Stimulated activated CD4-positive, alpha-beta T cell treated with anti-CD3 and anti-CD28 coated beads, TNF-alpha, amount 100 ng/mL, for 24 hours (primary cell): ENCODE results near the gene SMYD3.
"Not testable (repeated sequence)": the region's sequence is repeated elsewhere in the genome, so short reads cannot be mapped to it uniquely, and the experiment has no call there.

ENCODE experiments used
- DNase-seq, 3 experiments: peaks; one replicate each; pipeline ENCODE4 v3.0.0-alpha.2; 2020; ENCODE audit warnings: low read depth in 3 of 3

The SMYD3 gene

DNA sequence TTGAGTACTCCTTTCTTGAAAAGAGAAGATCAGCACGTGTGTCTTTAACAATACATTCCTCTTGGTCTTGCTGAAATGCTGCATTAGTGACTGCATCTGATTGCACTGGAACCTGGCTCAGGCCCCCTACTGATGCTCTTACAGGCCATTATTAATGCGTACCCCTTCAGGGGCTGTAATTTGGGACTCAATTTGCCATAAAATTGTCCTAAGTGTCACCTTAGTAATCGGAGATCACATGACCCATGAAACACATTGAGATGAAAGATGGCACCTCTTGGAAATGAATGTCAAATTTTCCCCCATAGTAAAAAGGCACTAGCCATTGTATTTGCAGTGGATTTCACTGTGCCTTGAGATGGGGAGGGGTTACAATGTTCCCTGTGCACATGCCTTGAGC is 789.0 kb downstream of the SMYD3 start:
- DNase-seq: no peak

DNA sequence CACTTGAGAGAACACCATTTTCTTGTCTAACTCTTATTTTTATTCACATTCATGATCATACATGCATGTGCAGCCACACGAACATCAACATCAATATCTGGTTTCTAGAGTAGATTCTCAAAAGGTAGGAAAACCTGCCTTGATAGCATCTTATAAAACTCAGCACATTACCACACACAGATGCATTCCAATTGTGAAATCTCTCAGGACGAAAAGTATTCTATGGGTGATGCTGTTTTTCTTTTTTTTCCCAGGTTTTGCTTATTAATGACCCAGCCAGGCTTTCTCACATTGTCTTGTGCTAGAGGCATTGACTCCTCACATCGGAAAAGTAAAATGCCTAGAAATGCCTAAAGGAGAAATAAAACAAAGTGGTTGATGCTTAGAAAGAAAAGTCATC is 789.5 kb downstream of the SMYD3 start:
- no peak for DNase-seq

DNA sequence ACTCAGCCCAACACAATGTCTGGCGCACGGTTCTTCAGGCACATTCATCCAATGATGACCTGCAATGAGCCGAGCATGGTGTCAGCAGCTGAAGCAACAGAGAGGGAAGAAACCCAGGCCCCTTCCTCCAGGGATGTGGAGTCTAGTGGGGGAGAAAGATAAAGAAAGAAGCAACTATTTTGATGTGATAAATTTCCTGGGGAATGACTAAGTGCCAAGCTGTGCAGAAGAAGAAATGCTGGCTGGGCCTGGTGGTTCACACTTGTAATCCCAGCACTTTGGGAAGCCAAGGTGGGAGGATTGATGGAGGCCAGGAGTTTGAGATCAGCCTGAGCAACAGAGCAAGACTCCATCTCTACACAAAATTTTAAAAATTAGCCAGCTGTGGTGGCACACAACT is 790.5 kb downstream of the SMYD3 start:
- DNase-seq: no peak

DNA sequence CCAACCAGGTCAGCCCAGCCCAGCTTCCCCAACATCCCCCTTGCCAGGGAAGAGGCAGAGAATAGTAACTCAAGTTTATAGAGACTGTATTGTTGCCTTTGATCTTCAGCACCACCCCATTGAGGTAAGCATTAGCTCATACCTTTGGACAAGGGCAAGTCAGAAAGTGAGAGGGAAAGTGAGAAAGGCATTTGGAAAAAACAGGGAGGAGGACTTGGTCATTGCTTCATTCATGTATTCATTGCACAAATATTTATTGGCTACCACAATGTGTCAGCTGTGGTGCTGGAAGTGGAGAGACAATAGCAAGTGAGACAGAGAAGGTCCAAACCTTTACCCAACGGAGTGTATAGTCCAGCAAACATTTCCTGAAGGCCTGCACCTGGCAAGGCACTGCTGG is 791.1 kb downstream of the SMYD3 start:
- no peak for DNase-seq

DNA sequence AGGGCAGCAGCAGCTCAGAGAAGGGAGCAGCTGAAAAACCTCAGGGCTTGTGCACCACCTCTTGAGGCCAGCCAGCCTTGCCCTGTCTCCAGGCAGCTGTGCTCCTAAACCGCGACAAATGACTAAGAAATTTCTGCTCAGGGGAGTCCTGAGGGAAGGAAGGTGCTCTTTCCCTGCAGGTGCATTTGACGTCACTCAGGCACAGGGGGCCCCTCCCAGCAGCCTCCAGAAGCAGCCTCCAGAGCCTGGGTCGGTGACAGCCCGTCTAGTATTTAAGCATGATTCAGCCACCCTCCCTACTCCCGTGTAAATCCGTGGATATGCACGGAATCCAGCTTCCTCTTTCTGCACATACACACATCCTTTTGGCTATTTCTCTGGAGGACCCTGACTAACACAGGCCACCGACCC is 791.8 kb downstream of the SMYD3 start:
- no peak for DNase-seq

DNA sequence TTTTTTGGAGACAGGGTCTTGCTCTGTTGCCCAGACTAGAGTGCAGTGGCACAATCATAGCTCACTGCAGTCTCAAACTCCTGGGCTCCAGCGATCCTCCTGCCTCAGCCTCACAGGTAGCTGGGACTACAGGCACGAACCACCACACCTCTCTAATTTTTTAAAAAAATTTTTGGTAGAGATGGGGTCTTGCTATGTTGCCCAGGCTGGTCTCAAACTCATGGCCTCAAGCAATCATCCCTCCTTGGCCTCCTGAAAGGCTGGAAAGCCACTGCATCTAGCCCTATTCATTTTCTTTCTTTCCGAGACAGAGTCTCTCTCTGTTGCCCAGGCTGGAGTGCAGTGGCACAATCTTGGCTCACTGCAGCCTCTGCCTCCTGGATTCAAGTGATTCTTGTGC is 793.1 kb downstream of the SMYD3 start:
- not testable (repeated sequence) for DNase-seq

DNA sequence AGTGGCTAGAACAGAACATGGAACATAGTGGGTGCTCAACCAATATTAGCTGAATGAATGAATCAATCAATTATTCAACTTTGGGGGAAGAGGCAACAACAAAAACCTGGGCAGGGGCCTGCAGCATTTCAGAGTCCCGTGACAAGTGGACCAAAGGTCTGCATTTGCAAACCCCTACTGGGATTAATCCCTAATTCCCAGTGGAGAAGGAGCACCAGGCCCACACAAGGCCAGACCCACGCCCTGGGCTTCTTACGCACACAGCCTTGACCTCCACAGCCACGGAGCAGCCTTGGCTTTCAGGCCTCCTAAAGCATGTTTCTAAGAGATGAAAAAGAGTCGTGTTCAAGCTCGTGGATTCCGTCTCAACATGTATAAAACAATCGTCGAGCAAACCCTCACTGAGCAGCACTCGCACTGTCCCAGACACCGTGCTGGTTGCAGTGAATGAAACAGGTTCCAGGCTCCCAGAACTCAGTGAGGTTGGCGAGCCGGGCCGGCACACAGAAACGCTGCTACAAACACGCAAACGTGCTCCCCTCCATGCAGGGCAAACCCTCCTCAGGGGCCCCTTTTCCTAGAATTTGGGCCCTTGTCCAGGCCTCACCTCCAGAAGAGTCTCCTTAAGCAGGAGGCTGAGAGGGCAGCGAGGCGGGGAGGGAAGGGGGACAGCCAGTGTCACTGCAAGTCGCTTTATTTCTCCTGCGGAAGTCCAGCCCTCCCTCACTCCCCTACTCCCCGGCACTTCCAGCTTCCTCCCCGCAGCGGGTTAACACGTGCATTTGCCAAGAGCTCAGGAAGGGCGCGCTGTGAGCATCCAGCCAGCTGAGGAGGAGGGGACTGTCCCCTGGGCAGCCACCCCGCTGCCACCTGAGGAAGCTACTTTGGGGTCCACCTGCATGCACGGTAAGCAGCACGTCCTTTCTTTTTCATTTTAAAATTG is 795.8 kb downstream of the SMYD3 start:
- DNase-seq: no peak

DNA sequence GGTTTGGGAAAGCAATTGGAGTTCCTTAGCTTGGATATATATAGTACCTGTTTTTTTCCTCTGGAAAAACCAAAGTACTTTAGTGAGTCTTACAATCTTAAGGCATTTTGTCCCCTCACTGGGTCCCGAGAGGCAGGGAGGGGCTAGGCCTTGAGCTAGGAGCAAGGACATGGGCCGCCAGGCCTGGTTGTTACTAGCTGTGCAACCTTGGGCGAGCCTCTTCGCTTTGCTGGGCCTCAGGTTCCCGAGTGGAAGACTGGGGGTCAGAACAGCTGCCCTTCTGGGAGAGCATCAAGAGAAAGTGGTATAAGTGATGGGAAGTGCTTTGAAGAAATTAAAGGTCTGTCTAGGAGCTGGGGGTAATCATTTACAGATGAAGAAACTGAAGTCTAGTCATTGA is 799.1 kb downstream of the SMYD3 start:
- no peak for DNase-seq

DNA sequence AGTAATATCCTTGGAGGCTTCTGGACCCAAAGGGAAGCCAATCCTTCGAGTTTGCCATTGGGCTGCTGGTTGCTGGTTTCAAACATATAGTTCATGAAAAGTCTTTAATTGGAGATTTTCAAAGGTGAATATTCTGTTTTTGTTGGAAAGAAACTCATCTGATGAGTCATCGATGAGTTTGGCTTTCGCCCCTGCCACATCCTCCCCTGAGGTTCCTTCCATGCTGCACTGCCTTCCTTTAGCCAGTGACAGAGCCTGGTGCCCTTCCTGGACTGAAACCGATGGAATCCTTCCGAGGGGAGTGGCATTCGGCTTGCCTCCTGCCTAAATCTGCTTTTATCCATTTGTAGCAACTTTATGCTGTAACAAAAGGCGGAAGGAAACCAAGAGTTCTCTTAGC is 802.3 kb downstream of the SMYD3 start:
- DNase-seq: no peak

DNA sequence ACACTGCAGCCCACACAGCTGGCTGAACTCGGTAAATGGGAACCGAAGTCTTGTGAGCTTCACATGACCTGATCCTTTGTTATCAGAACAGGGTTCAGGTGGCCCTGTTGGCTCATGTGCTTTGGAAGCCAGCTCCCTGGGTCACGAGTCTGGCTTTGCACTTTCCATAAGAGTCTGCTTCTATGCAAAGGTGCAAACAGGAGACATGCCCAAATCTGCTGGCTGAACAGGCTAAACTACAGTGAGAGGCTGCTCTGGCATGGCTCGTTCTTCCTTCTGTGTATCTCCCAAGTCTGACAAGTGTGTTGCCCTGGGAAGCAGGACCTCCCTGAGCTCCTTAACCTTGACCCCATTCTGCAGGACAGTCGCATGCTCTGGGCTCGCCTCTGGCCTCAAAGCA is 802.7 kb downstream of the SMYD3 start:
- no peak for DNase-seq

DNA sequence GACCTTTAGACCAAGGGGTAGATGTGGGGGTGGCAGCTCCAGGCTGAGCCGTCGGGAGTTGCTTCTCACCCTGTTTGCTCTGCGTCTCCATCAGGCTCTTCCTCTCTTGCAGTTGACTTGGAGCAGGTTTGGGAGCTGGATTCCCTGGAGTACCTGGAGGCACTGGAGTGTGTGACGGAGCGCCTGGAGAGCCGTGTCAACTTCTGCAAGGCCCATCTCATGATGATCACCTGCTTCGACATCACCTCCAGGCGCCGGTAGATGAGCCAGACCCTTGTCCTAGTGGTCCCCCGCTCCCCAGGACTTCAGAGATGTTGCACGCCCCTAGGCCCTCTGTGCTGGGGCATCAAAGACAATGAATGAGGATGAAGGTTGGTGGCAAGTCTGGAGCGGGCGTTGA is 804.7 kb downstream of the SMYD3 start:
- DNase-seq: no peak

DNA sequence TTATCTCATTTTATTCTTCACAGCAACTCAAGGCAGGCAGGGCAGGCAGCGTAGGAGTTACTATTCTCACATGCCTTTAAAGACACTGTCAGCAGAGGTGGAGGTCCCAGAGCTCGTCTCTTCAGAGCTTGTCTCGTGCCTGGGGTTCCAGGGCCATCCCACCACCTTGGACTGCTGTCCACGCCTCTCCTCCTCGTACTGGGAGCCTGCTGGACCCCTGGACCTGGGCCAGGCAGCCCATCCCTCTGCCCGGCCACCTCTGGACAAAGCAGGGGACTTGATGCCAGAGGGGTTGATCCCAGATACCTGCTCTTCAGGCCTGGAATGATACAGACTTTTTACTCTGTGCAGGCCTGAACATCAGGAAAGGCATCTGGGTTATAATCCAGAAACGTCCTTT is 805.4 kb downstream of the SMYD3 start:
- DNase-seq: no peak

DNA sequence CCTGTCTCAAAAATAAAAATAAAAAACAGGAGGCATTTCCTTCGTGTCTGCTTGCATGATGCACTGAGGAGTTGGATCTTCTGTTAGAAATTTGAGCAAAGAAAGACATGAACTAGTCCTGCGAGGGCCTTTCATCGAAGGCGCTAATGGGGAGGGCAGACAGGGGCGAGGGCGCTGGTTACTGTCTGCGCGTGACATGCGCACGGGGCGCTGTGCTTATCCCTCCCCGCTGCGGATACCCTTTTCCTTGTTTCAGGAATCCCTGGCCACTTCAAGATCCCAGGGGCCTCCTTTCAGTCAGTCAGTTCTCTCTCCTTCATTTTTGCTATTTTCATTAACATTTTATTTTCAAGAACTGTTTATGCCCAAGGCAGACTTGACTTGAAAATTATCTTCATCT is 806.4 kb downstream of the SMYD3 start:
- no peak for DNase-seq
